HT-29 (cell line): ENCODE measurements around the gene LDAH. TPM values are rescaled to one million over a fixed set of nuclear protein-coding genes. Genes with fewer than 3 reads are reported as not detected.

ENCODE experiments used
- DNase-seq: peaks from one replicate; pipeline ENCODE4 v3.0.0-alpha.2; 2015; ENCODE audit warnings: low spot score
- total RNA-seq: library from RNA; depleted of rRNA; stranded (reverse); fragments of >200 nt; shearing (Covaris generic); gene quantifications from 2 replicates; pipeline ENCODE4 v1.2.3, GENCODE V29; 2014

Gene LDAH
- total RNA-seq, 1 experiment from 2014 or later, result 7.4 TPM

GRCh38 chr2:20781656-20782265, 41.1 kb downstream of the LDAH start:
- DNase-seq, result peak; percentile 65

- no peak for DNase-seq
Measured at GRCh38 chr2:20771299-20771698, 51.6 kb downstream of the LDAH start.

- no peak for DNase-seq
Measured at GRCh38 chr2:20766798-20767644, 55.9 kb downstream of the LDAH start.

- no peak for DNase-seq
Measured at GRCh38 chr2:20766213-20766612, 56.7 kb downstream of the LDAH start.

GRCh38 chr2:20762945-20763683, 59.8 kb downstream of the LDAH start:
- no peak for DNase-seq

GRCh38 chr2:20759487-20759886, 63.4 kb downstream of the LDAH start:
- no peak for DNase-seq

GRCh38 chr2:20758997-20759396, 63.9 kb downstream of the LDAH start:
- DNase-seq, result no peak

GRCh38 chr2:20757405-20758090, 65.4 kb downstream of the LDAH start:
- DNase-seq, result no peak

- no peak for DNase-seq
Measured at GRCh38 chr2:20755132-20755800, 67.6 kb downstream of the LDAH start.

GRCh38 chr2:20752293-20752692, 70.6 kb downstream of the LDAH start:
- DNase-seq, result no peak

- no peak for DNase-seq
Measured at GRCh38 chr2:20747317-20747716, 75.6 kb downstream of the LDAH start.

- peak; percentile 80 for DNase-seq
Measured at GRCh38 chr2:20745924-20746555, 76.9 kb downstream of the LDAH start.

GRCh38 chr2:20744366-20745335, 78.2 kb downstream of the LDAH start:
- DNase-seq, result no peak

GRCh38 chr2:20738772-20739171, 84.1 kb downstream of the LDAH start:
- no peak for DNase-seq

- DNase-seq, result no peak
Measured at GRCh38 chr2:20737505-20737904, 85.4 kb downstream of the LDAH start.

GRCh38 chr2:20728114-20728758, 94.7 kb downstream of the LDAH start:
- DNase-seq, result peak; percentile 25

GRCh38 chr2:20726913-20727312, 96.0 kb downstream of the LDAH start:
- DNase-seq, result no peak

GRCh38 chr2:20725782-20726181, 97.1 kb downstream of the LDAH start:
- DNase-seq, result no peak

- no peak for DNase-seq
Measured at GRCh38 chr2:20724500-20725053, 98.3 kb downstream of the LDAH start.
